ENCODE data around the gene FCHSD2. TPM values are rescaled to one million over a fixed set of nuclear protein-coding genes. Genes with fewer than 3 reads are reported as not detected.

The FCHSD2 gene
- total RNA-seq, 1 experiment from 2014 or later: 22.6 TPM

GRCh38 chr11:72876147-72876546 is 266.0 kb downstream of the FCHSD2 start:
- H3K27me3 ChIP-seq (ENCODE audit: insufficient read depth, low read depth): no peaks in the 10 kb centered on the region
- no peaks in the 10 kb centered on the region for H3K4me1 ChIP-seq (replicated peaks; ENCODE audit: insufficient read depth)
- no peak overlapping the region for H3K4me2 ChIP-seq
- H3K36me3 ChIP-seq (ENCODE audit: low read depth): no peaks in the 10 kb centered on the region
- H3K27ac ChIP-seq: no peak overlapping the region
- no peak for DNase-seq
- intact Hi-C loops (cut with micrococcal nuclease; ENCODE audit: unreplicated experiment): no loop called here
- no peaks in the 10 kb centered on the region for H3K9me2 ChIP-seq (ENCODE audit: insufficient read depth)
- TF ChIP-seq EZH2 (IDR thresholded peaks at IDR 0.05; ENCODE audit: low read depth) (no peak), CTCF (conservative IDR thresholded peaks at IDR 0.05) (no peak)
- H3K9me3 ChIP-seq (ENCODE audit: insufficient read depth, low read depth): no peaks in the 10 kb centered on the region
- no peak overlapping the region for H3K4me3 ChIP-seq
- no TSS peak for BruUV-seq (replicated peaks)
- POLR2A ChIA-PET (ENCODE audit: unreplicated experiment): no interaction called here
- no peaks in the 10 kb centered on the region for H4K20me1 ChIP-seq (ENCODE audit: insufficient read depth)
- H2AFZ ChIP-seq: no peak overlapping the region
- H3F3A ChIP-seq (ENCODE audit: insufficient read depth, low read depth): no peaks in the 10 kb centered on the region
- no peaks in the 10 kb centered on the region for H3K79me2 ChIP-seq (ENCODE audit: low read depth)
- CTCF ChIA-PET: no interaction called here

- CTCF ChIA-PET: no interaction called here
- Histone ChIP-seq H3K36me3 (ENCODE audit: low read depth) (no peaks in the 10 kb centered on the region), H3K27ac (no peak overlapping the region), H3K4me2 (no peak overlapping the region), H3K9me3 (ENCODE audit: insufficient read depth, low read depth) (no peaks in the 10 kb centered on the region), H3K9me2 (ENCODE audit: insufficient read depth) (no peaks in the 10 kb centered on the region), H3K4me3 (no peak overlapping the region), H3K27me3 (ENCODE audit: insufficient read depth, low read depth) (no peaks in the 10 kb centered on the region), H4K20me1 (ENCODE audit: insufficient read depth) (no peaks in the 10 kb centered on the region), H3K79me2 (ENCODE audit: low read depth) (no peaks in the 10 kb centered on the region), H3F3A (ENCODE audit: insufficient read depth, low read depth) (no peaks in the 10 kb centered on the region), H3K4me1 (replicated peaks; ENCODE audit: insufficient read depth) (no peaks in the 10 kb centered on the region), H2AFZ (no peak overlapping the region)
- TF ChIP-seq EZH2 (IDR thresholded peaks at IDR 0.05; ENCODE audit: low read depth) (no peak), CTCF (conservative IDR thresholded peaks at IDR 0.05) (no peak)
- POLR2A ChIA-PET (ENCODE audit: unreplicated experiment): no interaction called here
- BruUV-seq (replicated peaks): no TSS peak
- intact Hi-C loops (cut with micrococcal nuclease; ENCODE audit: unreplicated experiment): no loop called here
- DNase-seq: no peak
Observed at GRCh38 chr11:72875736-72876135, 266.4 kb downstream of the FCHSD2 start.

GRCh38 chr11:72872012-72872411 is 270.1 kb downstream of the FCHSD2 start:
- no peaks in the 10 kb centered on the region for H3K27me3 ChIP-seq (ENCODE audit: insufficient read depth, low read depth)
- ChIA-PET CTCF (interaction anchor here (0.6 kb wide), 1 partner anchor 34 kb away, joined by 4 read pairs; no protein-coding TSS in a partner anchor), POLR2A (ENCODE audit: unreplicated experiment) (interaction anchor here (0.6 kb wide), 1 partner anchor 44 kb away, joined by 6 read pairs; no protein-coding TSS in a partner anchor)
- H3K4me3 ChIP-seq: no peak overlapping the region
- no peaks in the 10 kb centered on the region for H3K36me3 ChIP-seq (ENCODE audit: low read depth)
- H3K79me2 ChIP-seq (ENCODE audit: low read depth): no peaks in the 10 kb centered on the region
- no peak for DNase-seq
- intact Hi-C loops (cut with micrococcal nuclease; ENCODE audit: unreplicated experiment): no loop called here
- TF ChIP-seq CTCF (conservative IDR thresholded peaks at IDR 0.05): no peak
- no peak for TF ChIP-seq EZH2 (IDR thresholded peaks at IDR 0.05; ENCODE audit: low read depth)
- no peaks in the 10 kb centered on the region for H3F3A ChIP-seq (ENCODE audit: insufficient read depth, low read depth)
- no peak overlapping the region for H2AFZ ChIP-seq
- H3K4me1 ChIP-seq (replicated peaks; ENCODE audit: insufficient read depth): no peaks in the 10 kb centered on the region
- H3K4me2 ChIP-seq: no peak overlapping the region
- no peaks in the 10 kb centered on the region for H3K9me2 ChIP-seq (ENCODE audit: insufficient read depth)
- H3K9me3 ChIP-seq (ENCODE audit: insufficient read depth, low read depth): no peaks in the 10 kb centered on the region
- H4K20me1 ChIP-seq (ENCODE audit: insufficient read depth): no peaks in the 10 kb centered on the region
- no TSS peak for BruUV-seq (replicated peaks)
- H3K27ac ChIP-seq: no peak overlapping the region

Measured in PC-9 (cell line).